Astrocyte (in vitro differentiated cells and primary cell): Measurements from ENCODE around the gene DPH1.

ENCODE experiments used
- CTCF ChIP-seq: IDR thresholded peaks from 2 replicates; pipeline ENCODE4 v1.5.1; 2011; ENCODE audit warnings: low read depth, mild to moderate bottlenecking, inconsistent platforms, low read length, moderate library complexity; ENCODE audit not compliant: insufficient read depth
- EZH2 ChIP-seq: IDR thresholded peaks from 2 replicates; pipeline ENCODE4 v1.6.1; 2012; ENCODE audit warnings: mild to moderate bottlenecking, low read length, inconsistent platforms; ENCODE audit not compliant: insufficient read depth

- peak; percentile 44 for TF ChIP-seq CTCF
- no peak for TF ChIP-seq EZH2
Measured at GRCh38 chr17:2064980-2065785, 35.2 kb downstream of the DPH1 start.
